NCI-H2107 treated with DMSO at 0.1 percent for 48 hours (cell line): Measurements from ENCODE around the gene SH3PXD2A.
"Not testable (repeated sequence)": the region's sequence is repeated elsewhere in the genome, so short reads cannot be mapped to it uniquely, and the experiment has no call there.

ENCODE experiments used
- DNase-seq: peaks from one replicate; lab custom pipeline; 2025; ENCODE audit not compliant: unreplicated experiment; lab: John Stamatoyannopoulos, UW

SH3PXD2A gene

GRCh38 chr10:103814626-103815370 is 40.6 kb downstream of the SH3PXD2A start:
- no peak for DNase-seq

- no peak for DNase-seq
These were observed 41.3 kb downstream of the SH3PXD2A start for GRCh38 chr10:103814105-103814504.

DNA sequence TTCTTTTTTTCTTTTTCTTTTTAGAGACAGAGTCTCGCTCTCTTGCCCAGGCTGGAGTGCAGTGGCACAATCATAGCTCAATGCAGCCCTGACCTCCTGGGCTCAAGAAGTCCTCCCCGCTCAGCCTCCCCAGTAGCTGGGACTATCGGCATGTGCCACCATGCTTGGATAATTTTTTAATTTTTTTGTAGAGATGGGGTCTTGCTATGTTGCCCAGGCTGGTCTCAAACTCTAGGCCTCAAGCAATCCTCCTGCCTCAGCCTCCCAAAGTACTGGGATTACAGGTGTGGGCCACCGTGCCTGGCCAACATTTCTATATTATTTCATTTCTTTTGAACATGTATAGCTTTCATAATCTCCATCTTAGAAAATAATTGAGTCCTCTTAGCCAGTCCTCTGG is 42.1 kb downstream of the SH3PXD2A start:
- DNase-seq = not testable (repeated sequence)

DNA sequence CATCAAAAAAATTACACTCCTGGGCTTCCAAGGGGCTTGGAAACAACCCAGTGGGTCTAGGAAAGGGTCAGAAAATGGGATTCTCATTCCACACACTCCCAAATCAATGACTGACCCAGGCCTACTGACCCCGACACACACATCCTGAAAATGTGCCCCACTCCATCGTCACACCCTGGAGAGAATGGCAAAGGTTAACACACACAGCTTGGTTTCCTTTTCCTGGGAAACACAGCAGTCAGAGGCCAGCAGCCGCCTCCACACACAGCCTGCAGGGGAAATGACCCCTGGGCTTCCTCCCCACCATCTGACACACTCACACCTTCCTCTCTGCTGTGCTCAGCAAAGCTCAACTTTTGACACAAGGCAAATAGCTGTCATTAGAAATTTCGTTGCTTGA is 42.9 kb downstream of the SH3PXD2A start:
- DNase-seq = no peak

DNA sequence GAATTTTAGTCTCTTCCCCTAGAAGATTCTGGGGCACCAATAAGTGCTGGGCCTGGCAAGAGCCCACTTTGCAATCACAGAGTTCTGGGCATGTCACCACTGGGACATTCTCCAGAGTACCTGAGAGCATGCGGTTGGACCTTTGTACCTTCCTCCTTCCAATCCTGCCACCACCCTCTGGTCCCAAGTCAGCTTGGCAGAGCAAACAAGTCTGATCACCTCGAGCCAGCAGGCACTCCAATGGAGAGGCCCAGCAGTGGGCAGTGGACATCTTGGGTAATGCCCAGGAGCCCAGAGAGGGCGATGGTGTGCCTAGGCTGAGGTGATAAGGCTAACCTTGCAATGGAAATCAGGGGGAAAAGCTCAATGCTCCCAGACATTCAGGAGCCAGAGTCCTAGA is 43.4 kb downstream of the SH3PXD2A start:
- no peak for DNase-seq

DNA sequence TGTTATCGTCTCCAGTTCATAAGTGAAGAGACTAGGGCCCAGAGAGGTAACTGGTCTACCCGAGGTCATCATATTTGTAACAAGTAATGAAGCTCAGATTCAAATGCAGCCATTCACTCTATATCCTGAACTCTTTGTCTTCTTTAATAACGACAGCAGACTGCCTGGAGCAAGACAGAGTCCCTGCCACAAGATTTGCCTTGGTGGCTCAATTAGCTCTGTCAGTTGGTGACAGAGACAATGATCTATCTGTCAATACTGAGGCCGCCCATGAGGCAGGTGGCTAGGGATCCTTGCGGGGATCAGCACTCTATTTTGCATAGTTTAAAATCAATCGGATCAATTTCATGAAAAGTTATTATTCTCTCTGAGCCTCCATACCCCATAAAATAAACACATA is 43.9 kb downstream of the SH3PXD2A start:
- DNase-seq = no peak

GRCh38 chr10:103808780-103809179 is 46.6 kb downstream of the SH3PXD2A start:
- DNase-seq = no peak

DNA sequence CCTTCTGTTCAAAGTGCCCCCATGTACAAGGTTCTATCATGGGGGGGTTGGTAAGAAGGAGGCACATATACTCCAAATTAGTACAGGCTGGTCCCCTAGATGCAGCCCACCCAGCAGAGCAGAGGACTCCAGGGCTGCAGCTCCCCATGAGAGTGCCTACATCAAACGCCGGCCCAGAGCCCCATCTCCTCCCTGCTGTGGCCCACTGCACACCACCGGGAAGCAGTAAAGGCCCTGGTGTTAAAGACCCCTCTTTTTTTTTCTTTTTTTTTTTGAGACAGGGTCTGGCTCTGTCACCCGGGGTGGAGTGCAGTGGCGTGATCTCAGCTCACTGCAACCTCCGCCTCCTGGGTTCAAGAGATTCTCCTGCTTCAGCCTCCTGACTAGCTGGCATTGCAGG is 47.4 kb downstream of the SH3PXD2A start:
- DNase-seq = no peak

GRCh38 chr10:103806395-103807187 is 48.8 kb downstream of the SH3PXD2A start:
- no peak for DNase-seq

- no peak for DNase-seq
These were observed 49.6 kb downstream of the SH3PXD2A start for GRCh38 chr10:103805781-103806180.

GRCh38 chr10:103804871-103805270 is 50.5 kb downstream of the SH3PXD2A start:
- no peak for DNase-seq

GRCh38 chr10:103803941-103804340 is 51.4 kb downstream of the SH3PXD2A start:
- no peak for DNase-seq

DNA sequence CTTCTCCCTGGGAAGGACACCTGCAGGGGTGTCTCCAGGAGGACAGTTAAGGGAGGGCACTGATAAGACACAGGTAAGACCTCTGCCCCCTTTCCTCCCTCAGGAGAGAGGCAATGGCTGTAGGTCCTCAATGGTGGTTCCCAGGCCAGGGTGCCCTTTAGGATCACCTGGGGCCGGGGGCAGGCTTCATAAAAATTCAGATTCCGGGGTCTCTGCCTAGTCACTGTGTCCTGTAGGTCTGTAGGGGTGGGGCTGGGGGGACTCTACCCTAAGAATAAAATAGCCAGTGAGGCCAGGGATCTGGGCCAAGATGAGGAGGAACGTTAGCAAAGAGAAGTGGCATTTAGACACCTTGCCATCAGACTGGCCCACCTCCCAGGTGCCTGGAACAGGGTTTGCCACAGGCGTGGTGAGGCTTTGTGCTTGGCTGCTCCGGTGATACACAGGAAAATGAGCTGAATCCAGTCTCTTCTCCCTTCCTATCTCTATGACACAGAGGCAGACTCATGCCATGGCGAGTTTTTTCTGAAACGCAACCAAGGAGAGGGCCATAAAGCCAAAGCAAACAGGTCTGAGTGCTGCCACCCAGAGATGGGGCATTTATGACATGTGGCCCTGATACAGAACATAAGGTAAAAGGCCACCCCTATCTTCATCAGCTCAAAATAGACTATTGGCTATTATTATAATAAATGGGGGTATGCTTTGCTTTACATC is 52.6 kb downstream of the SH3PXD2A start:
- no peak for DNase-seq

DNA sequence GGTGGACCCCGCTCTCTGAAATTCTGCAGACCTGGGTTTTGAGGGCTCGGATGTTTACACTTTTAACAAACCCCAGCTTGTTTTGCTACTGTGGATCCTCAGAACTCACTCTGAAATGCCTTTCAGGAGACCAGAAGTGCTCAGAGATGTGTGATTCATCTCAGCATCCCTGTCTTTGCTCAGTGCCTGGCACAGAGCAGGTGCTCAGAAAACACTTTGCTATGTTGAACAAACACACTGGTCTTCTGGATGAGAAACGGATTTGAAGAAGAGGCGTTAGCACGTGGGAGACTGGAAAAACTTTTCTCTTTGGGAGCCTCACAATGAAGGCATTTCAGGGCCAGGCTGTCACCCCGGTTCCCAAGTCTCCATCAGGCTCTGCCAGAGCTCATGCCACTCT is 53.3 kb downstream of the SH3PXD2A start:
- DNase-seq = no peak

DNA sequence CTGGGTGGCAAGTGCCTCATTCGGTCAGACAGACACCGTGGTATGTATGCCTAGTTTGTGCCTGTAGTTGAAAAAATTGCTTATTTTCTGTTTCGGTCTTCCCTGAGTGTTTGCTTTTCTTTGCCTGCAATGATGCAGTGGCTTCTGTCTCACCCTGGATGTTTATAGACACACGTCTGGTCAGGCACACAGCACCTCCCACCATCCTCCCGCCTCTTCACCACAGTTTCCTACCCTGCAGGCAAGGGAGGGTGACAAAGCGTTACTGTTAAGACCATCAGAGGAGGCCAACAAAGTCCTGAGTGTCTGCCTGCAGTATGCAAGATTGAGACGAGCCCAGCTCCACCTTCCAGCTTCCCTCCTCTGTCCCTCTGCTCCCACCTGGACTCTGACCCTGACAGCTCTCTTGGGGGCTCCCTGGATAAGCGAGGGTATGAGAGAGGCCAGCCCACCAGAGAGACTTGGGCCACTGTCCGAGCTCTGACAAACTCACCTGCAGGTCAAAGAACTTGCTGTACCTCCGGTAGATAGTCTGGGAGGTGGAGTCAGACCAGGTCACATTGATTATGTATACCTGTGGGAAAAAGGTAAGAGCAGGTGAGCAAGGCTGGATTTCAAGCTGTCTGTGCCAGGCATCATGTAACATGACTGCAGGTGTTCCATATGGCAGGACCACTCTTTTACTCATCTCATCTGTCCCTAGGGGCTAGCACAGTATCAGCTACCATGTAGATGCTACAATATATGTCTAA is 54.4 kb downstream of the SH3PXD2A start:
- peak; percentile 31 for DNase-seq

DNA sequence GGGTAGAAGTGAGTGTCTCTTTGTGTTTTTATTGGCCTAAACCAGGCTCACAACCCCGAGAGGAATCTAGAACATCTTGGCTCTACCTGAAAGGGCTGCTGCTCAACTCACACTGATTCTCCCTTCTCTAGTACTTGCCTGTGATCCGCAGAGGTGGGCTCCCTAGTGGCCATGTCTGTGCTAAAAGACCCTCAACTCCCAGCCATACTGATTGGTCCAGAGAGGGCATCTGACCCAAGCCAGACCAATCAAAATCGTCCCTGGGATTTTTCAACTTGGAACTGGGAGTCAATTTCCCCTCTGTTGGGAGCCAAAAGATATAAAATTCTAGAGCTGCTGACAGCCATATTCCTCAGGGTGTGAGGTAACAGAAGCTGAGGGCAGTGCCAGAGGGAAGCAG is 55.3 kb downstream of the SH3PXD2A start:
- no peak for DNase-seq

DNA sequence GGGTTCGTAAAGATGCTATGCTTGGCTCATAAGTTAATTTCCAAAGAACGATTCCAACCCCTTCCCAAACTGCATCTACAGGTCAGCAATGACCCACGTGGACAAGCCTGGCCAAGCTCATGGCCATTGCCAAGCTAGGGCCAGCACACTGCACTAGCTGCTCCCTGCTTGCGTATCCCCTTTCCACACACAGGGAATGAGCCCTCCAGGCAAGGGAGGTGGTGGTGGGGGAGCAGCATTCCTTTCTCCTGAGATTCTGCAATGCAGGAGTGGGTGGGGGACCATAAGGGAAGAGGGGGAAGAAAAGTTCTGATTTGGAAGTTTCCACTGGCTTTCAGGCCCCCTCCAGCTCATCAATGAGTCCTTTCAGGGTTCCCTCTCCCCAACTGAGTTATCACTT is 56.0 kb downstream of the SH3PXD2A start:
- DNase-seq = no peak

- DNase-seq = no peak
These were observed 56.9 kb downstream of the SH3PXD2A start for GRCh38 chr10:103798511-103798910.

DNA sequence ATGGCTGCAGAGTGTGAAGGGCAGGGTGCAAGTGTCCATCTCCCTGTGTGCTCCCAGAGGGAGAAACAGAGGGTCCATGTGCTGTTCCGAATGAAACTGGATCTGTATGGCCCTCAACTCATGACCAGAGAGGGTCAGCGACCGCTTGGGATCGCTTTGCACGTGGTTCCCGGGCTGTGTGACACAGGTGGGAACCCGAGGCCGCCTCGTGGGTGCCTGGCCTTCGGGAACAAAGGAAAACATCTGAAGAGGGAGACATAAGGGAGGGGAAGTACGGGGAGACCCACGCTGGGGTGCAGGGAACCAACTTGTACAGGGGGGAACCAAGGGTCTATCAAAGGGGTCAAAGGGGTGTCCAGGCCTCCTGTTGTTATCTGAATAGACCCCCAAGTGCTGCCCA is 57.5 kb downstream of the SH3PXD2A start:
- no peak for DNase-seq

GRCh38 chr10:103795634-103796270 is 59.6 kb downstream of the SH3PXD2A start:
- DNase-seq = no peak

DNA sequence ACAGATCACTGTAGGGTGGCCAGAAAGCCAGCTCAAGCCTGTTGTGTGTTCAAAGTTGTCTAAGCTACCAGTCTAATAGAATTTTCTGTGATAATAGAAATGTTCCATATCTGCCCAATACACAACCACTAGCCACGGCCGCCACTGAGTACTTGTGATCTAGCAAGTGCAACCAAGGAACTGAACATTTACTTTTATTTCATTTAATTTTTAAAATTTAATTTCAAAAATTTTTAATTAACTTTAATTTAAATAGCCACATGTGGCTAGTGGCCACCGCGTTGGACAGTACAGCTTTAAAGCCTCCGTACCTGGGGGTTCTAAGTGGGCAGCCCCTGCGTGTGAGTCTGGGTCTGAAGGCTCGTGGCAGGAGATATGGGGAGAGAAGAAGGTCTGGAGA is 60.4 kb downstream of the SH3PXD2A start:
- DNase-seq = no peak
